SW480 (cell line): Measurements from ENCODE around the gene HDLBP.
A peak's percentile ranks its signal among the peaks of the same experiment; 100 is the strongest.

Experiments used
- DNase-seq: peaks from one replicate; pipeline ENCODE4 v3.0.0-alpha.2; 2016; ENCODE audit warnings: low spot score

Gene HDLBP

DNA sequence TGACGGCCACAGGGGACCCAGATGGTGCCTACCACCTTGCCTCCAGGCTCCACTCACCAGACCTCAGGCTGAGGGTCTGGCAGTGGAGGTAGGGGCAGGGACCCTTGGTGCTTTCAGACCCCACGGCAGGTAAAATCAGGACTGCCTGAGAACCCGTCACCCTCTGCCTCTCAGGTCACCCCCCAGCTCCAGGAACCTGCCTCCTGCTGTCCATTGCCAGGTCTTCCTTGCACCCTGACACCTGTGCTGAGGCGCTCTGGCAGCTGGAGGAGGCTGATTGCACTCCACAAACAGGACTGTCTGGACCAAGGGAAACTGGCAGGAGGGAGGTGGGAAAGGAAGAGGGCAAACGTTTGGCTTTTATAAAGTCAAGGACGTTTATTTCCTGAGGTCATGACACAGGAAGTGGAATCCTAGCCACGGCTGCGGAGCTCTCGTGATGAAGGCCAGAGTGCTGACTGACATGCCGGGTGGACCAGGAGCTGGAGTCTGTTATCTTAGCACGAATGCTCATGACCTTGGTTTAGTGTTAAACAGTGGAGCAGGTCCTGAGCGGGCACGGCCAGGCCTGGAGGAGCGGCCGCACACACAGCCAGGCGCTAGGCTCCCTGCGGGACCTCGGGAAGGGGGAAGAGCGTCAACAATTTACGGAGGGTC, 86.5 kb downstream of the HDLBP start:
- no peak for DNase-seq

DNA sequence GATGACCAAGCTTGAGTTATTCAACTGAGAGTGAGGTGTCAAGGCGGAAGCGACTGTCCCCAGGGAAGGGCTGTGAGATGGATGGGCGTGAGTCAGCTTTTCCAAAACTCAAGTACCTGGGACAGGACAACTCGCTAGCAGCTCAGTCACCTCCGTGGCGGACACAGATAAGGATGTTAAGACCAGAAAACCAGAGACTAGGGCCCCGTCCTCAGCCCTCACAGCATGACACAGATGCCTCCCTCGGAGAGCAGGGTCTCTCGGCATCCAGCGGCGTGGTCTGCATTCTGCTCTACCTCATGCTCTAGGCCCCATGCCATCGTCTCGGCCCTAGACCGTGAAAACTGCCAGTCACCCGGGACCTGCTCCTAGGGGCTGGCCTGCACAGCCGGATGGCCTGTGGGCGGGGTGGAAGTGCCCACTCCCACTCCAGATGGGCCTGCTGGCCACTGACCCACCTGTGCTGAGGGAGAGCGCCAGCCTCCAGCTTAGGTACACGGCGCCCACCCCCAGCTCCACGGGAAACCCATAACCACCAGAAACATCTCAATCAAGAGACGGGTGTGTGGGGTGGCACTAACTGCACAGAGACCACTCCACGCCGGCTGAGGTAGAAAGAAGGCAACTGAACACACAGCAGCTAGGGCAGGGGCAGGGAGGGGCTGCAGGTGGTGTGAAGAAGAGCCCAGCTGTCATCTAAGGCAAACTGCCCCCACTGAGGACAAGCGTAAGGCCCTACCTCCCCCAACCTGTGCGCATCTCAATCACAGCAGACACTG, 87.2 kb downstream of the HDLBP start:
- DNase-seq: no peak

DNA sequence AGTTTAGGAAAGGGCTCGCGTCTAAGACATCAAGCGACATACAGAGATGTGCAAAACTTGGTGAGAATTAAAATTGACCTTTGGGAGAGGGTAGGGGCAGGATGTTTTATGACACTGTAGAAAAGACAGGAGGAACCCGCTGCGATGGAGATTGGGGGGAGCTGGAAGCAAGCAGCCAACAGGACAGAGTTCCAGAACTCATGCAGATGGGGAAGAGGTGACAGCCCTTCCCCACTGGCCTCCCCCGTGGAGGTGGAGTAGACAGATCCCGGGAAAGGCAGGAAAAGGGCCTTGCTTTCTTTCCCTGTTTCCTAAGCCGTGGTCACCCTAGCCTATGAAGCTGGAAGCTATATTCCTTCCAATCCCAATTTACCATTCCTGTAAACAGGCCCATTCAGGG, 87.9 kb downstream of the HDLBP start:
- DNase-seq: no peak

DNA sequence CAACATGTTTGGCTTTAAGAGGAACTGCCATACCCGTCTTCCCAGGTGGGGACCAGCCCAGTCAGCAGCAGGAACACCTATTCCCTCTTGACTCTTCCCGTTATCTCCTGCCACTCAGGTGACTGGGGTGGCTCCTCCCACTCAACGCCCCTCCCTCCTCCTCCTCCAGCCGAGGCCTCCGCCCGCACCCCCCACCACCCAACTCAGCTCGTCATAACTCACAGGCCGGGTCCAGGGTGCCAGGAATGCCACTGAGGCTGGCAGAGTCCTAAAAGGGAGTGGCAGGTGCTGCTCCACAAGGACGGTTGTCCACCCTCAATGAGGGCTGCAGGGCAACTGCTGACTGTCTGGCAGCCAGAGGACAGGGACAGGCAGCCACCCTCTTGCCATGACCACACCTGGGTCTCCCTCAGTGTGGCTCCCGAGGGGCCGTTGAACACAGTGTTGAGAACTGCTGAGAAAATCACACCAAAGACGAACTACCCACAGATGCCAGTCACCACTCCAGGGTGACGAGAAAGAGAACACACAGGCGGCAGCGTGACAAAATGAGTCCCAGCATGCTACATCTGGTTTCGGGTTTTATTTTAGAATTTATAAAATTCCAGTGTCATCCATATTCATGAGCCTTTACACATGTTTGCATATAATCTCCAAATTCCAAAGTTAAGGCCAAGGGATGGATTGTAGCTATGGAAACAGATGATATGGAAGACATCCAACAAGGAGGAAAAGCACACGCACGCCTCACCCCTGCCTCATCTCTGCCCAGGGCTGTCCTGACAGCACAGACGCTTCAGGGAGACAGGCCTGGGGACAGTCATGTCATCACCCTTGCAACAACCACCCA, 88.5 kb downstream of the HDLBP start:
- no peak for DNase-seq

DNA sequence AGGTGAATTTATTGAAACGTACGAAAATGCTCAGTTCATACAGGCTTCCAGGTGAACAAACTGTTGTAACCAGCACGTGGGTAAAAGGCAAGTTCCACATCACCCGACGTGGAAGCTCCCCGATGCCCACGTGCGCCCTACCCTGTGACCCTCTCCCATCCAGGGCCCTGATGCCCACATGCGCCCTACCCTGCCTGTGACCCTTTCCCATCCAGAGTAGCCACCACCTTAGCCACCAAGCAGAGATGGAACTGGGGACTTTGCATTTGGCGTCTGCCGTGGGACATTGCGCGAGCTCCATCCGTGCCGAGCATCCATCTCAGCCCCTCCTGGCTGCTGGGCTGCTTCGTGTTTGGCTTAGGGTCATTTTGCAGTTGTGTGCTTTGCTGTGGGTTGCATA, 89.5 kb downstream of the HDLBP start:
- no peak for DNase-seq

DNA sequence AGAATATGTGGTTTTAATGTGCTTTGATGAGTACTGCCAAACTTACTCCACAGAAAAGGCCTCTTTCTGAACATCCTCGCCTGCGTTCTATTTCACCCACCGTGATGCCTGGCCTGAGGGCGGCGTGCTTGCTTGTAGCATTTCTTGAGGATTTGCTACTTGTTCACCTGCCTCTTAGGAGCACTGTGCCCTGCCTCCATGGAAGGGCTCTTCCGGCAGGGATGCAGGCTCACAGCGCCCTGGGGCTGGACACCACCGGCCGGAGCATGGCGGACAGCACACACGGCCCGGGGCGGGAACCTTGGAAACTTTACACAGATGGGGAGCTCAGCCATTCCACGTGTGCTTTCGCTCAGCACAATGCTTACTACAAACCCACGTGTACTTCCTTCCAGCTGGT, 89.9 kb downstream of the HDLBP start:
- DNase-seq: no peak

DNA sequence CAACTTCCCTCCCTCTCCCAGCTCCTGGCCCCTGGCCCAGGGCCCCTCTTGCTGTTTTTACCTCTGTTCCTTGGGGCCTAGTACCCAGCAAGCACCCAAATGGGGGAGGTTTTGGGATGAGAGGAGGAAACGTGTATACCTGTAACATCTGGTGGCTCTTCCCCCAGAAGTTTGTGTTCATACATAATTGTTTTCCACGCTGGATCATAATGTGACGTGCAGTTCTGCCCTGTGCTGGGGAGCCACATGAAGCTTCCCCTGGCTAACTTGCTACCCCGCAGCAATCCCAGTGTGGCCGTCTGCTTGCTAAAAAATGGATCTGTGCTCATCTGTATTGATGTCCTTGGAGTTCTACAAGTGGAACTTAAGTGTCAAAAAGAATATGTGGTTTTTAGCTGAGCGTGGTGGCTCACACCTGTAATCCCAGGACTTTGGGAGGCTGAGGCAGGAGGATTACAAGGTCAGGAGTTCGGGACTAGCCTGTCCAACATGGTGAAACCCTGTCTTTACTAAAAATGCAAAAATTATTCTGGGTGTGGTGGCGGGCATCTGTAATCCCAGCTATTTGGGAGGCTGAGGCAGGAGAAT, 90.5 kb downstream of the HDLBP start:
- no peak for DNase-seq

DNA sequence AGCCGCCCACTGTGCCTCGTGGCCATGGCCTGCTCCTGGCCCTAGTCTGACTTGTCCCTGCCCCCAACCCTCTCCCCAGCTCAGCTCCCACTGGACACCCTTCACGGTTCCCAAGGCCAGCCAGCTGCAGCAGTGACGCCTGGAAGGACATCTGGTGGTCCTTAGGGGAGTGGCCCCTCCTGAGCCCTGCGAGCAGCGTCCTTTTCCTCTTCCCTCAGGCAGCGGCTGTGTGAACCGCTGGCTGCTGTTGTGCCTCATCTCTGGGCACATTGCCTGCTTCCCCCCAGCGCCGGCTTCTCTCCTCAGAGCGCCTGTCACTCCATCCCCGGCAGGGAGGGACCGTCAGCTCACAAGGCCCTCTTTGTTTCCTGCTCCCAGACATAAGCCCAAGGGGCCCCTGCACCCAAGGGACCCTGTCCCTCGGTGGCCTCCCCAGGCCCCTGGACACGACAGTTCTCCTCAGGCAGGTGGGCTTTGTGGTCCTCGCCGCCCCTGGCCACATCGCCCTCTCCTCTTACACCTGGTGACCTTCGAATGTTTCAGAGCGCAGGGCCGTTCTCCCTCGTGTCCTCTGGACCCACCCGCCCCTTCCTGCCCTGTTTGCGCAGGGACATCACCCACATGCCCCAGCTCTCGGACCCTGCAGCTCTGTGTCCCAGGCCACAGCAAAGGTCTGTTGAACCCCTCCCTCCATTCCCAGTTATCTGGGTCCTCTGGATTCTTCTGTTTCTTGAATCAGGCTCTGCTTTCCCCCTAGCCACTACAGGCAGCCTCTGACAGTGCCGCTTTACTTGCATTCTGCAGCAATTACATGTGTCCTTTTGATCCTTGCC, 91.2 kb downstream of the HDLBP start:
- peak; percentile 28 for DNase-seq

DNA sequence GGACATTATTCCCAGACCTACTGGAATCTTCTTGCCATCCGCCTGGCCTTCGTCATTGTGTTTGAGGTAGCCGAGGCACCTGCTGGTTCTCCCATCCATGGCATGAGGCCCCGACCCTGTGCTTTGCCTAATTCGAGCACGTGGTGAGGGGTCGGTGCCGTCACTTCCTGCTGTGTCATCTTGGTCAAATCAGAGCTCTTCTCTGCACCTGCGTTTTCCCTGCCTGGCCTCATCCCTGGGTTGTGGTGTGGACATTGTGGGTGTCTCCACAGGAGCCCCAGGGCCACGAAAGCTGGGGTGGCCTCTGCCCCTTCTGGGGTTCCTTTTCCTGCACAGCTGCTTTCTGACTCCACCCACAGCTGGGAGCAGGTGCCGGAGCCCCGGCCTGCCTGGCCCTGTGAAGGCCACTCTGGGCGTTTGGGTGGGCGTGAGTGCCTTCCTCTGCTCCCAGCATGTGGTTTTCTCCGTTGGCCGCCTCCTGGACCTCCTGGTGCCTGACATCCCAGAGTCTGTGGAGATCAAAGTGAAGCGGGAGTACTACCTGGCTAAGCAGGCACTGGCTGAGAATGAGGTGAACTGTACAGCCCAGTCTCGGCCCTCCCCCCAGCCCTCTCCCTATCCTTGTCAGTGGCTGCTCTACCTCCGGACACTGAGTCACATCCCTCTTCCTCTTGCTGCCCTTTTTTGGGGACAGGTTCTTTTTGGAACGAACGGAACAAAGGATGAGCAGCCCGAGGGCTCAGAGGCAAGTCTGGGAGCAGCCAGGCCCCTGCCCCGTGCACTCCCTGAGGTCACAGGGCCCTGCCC, 92.1 kb downstream of the HDLBP start:
- peak; percentile 88 for DNase-seq

DNA sequence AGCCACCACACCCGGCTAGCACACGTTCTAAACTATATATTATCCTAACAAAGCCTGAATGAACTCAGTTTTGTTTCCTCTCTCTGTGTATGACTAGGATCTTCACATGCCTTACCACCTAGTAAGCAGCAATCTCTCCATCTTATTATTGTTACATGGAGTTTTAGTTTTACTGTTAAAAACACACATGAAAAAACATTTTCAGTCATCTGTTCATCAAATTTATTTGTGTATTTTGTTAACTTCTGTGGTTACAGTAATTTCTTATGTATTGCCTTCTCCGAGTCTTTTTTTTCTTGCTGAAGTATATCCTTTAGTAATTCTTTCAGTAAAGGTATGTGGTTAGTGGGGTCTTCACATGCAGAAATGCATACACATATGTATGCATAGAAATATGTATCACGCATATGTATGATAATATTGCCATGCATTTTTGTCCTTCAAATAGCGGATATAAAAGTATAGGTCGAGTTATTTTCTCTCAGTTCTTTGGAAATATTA, 95.6 kb downstream of the HDLBP start:
- no peak for DNase-seq

DNA sequence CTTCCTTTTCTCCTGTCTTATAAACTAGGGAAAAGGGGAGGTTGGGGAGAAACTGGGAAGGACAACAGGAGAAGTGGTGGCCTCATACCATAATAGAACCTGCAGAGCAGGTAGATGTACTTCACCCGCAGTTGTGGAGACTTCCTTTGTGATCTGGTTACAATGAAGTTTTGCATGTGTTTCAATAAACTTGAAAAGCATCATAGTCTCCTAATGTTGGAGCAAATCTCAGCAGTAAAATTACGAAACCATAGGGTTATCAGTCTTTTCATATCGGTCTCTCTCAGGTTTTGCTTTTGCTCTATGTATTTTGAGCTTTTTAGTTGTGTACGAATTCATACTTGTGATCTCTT, 96.5 kb downstream of the HDLBP start:
- DNase-seq: no peak

DNA sequence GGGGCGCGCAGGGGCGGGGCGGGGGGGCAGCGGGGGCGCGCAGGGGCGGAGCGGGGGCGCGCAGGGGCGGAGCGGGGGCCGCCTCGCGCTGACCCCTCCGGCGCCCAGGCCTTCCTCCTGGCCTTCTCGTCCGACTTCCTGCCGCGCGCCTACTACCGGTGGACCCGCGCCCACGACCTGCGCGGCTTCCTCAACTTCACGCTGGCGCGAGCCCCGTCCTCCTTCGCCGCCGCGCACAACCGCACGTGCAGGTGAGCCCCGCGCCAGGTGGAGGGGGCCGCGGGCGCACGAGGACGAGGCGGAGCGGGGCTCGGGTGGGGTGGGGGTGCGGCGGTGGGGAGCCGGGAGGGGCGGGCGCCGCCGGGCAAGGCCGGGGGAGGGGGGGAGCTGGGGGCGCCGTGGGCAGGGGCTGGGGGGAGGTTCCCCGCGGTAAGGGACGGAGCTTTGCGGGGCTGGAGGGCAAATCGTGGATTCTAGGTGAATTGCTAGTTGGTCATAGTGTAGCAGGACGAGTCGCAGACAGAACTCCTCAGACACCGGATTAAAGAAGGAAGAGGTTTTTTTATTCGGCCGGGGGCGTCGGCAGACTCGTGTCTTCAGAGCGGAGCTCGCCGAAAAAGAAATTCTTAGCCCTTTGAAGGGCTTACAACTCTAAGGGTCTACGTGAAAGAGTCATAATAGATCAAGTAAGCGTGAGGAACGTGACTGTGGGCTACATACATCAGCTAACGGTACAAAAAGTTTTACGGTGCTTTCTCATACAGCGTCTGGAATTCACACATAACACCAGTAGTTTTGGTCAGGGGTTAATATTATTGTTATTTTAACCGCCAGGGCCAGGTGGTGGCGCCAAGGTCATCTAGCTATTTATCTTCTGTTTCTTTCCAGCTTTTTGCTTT, 97.1 kb downstream of the HDLBP start:
- peak; percentile 60 for DNase-seq

DNA sequence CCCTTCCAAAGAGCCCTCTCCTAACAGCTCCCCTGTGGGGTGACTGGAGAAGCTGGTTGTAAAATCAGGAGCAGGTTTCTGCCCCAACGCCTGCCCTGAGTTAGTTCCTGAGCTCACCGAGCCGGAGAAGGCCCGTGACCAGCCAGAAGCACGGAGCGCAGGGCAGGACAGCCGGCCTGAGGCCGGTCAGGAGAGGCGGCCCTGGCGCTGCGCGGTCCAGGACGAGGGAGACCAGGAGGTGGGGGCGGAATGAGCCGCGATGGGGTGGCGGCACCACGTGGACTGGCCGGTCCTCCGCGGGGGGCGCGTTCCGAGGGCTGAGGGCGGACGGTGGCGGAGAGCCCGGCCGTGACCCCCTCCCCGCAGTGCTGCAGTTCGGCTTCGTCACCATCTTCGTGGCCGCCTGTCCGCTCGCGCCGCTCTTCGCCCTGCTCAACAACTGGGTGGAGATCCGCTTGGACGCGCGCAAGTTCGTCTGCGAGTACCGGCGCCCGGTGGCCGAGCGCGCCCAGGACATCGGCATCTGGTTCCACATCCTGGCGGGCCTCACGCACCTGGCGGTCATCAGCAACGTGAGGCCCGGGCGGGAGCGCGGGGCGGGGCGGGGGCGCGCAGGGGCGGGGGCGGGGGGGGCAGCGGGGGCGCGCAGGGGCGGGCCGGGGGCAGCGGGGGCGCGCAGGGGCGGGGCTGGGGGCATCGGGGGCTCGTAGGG, 98.0 kb downstream of the HDLBP start:
- DNase-seq: peak; percentile 81

DNA sequence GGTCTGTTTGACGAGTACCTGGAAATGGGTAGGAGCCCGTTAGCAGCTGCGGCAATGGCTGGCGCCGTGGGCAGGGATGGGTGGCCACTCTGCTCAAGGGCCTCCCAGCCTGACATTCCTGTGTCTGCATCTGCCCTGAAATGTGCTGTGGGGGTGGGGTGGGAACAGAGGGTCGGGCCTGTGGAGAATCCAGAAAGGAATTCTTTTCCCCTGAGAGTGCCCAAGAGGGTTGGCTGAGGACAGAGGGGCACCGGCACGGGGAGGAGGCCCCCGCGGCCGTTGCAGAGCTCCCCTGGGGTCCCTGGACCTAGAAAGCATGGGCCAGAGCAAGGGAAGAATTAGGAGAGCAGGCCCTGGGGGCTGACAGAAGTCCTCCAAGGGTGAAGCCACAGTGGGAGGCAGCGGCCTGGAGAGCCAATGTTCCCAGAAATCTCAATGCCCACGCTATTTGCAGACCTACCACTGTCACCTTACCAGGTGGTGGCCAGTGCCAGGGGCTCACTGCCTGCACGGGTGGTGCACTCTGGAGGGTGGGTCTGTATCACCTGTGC, 99.2 kb downstream of the HDLBP start:
- no peak for DNase-seq

DNA sequence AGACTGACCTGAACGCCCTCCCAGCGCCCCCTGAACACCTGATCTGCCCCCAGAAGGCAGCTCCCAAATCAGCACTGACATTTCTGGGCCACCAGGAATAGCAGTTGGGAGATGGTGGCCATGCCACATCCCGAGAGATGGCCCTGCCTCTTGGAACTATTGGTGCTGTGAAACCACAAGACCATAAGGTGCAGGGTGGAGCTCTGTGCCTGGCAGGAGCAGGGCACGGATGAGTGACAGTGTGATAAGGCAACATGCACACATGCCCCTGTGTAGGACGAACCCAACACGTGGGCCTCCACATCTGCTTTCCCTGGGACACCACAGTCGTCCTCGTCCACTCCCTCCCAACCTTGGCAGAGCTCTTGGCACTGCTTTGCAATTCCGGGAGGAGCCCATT, 100.1 kb downstream of the HDLBP start:
- peak; percentile 25 for DNase-seq

DNA sequence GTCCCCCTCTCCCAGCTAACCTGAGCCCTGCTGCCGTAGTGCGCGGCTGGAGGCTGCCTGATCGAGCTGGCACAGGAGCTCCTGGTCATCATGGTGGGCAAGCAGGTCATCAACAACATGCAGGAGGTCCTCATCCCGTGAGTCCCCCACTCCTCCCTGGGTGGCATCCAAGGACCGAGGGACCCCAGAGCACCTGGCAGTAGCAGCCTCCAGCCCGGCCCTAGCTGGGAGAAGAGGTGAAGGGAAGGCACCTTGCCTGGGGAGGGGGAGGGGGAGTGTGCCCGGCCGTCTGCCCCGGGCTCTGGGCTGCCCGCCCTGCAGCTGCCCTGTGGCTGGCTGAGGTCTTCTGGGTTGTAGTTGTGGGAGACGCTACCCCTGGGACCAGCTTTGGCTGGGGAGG, 100.7 kb downstream of the HDLBP start:
- DNase-seq: no peak

DNA sequence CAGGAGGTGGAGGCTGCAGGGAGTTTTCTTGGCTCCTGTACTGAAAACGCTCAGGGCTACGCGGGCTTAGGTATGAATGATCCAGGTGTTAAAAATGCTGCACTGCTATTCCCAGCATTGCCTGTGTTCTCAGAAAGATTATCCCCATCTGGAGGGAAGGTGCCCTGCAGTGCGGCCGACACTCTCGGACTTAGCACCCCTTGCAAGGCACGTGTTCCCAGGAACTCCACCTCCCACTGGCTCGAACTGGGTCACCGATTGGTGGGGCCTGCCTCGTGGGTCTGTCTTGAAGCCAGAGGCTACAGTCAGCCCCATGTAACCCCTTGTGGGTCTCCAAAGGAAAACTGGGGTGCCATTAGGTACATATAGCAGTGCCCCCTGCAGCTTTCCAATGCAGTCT, 101.3 kb downstream of the HDLBP start:
- DNase-seq: no peak

DNA sequence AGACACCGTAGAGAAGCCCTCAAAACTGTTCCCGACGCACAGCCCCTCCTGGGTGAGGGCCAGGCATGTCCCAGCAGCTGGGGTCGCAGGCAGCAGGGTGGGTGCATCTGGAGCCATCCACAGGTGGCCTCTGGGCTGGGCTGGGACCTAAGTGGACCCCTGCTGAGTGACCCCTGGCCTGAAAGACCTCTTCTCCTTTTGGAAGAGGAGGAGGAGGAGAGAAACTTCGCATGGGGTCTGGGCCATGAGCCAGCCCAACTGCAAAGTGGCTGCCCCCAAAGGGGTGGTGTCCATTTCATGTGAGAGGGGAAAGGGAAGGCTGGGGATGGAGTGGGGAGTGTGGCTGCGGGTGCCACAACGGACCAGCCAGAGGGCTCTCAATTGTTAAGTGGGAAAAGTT, 101.9 kb downstream of the HDLBP start:
- no peak for DNase-seq

DNA sequence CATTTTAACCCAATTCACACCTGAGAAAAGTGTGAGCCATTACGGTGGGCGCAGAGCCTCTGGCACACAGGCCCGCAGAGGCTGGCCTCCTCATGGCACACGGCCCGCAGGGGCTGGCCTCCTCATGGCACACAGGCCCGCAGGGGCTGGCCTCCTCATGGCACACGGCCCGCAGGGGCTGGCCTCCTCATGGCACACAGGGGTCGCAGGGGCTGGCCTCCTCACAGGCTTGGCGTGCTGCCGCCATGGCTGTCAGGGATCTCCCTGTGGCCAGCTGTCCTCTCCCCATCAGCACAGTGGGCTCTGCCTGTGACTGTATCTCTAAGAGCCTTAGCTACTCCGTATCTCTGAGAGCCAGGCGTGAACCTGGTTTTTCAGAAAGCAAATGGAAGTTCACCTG, 102.4 kb downstream of the HDLBP start:
- DNase-seq: no peak
